Left renal pelvis (tissue), 4 donors: ENCODE measurements around the gene PLTP. TPM values are rescaled to one million over a fixed set of nuclear protein-coding genes. Genes with fewer than 3 reads are reported as not detected.
"Not testable (repeated sequence)": the region's sequence is repeated elsewhere in the genome, so short reads cannot be mapped to it uniquely, and the experiment has no call there.

Source experiments
- DNase-seq, 4 donors: peaks; one replicate each; pipeline ENCODE4 v3.0.0-alpha.2; 2013; ENCODE audit warnings: low read depth in 4 of 4, low spot score in 3 of 4
- polyA plus RNA-seq, 4 donors: library from polyadenylated mRNA; unstranded; fragments of 120-200 nt; gene quantifications; one replicate each; pipeline ENCODE4 v1.2.1, GENCODE V29; 2013; ENCODE audit not compliant: insufficient read length in 4 of 4

The PLTP gene
- polyA plus RNA-seq, 4 donors, result 72.7 to 139 (median 126) TPM

GRCh38 chr20:45901332-45901731, 10.6 kb downstream of the PLTP start:
- not testable (repeated sequence) for DNase-seq

- DNase-seq, result no peak
Measured at GRCh38 chr20:45899046-45899835, 12.7 kb downstream of the PLTP start.

GRCh38 chr20:45898285-45898684, 13.7 kb downstream of the PLTP start:
- no peak for DNase-seq

- no peak for DNase-seq
Measured at GRCh38 chr20:45897692-45898091, 14.3 kb downstream of the PLTP start.

GRCh38 chr20:45897289-45897688, 14.7 kb downstream of the PLTP start:
- no peak for DNase-seq

GRCh38 chr20:45896641-45897161, 15.3 kb downstream of the PLTP start:
- DNase-seq, result no peak

GRCh38 chr20:45894797-45895196, 17.2 kb downstream of the PLTP start:
- DNase-seq, result no peak

- no peak for DNase-seq
Measured at GRCh38 chr20:45893831-45894230, 18.1 kb downstream of the PLTP start.

GRCh38 chr20:45892828-45893500, 19.0 kb downstream of the PLTP start:
- no peak for DNase-seq

- DNase-seq, result no peak
Measured at GRCh38 chr20:45892049-45892825, 19.7 kb downstream of the PLTP start.

GRCh38 chr20:45890985-45891983, 20.7 kb downstream of the PLTP start, which contains the start of the genes CTSA and NEURL2:
CTSA (plus strand) TSS chr20:45891335; CDS start chr20:45891569, 234 bp downstream.
NEURL2 (minus strand) TSS chr20:45891208; CDS start chr20:45890991, 217 bp downstream.
- peak; percentile 80 to 88 (median 84) for DNase-seq

GRCh38 chr20:45890077-45890984, 21.6 kb downstream of the PLTP start:
- peak in 3 of 4 donors; percentile 61 to 72 (median 66) for DNase-seq

GRCh38 chr20:45888681-45889080, 23.3 kb downstream of the PLTP start:
- DNase-seq, result no peak

GRCh38 chr20:45887346-45887715, 24.6 kb downstream of the PLTP start, which contains the start of gene SPATA25:
SPATA25 (minus strand) TSS chr20:45887622; CDS start chr20:45887590, 32 bp downstream.
- DNase-seq, result no peak

- DNase-seq, result no peak
Measured at GRCh38 chr20:45886590-45887345, 25.2 kb downstream of the PLTP start.

GRCh38 chr20:45883100-45883469, 28.9 kb downstream of the PLTP start:
- no peak for DNase-seq

GRCh38 chr20:45882469-45883099, 29.4 kb downstream of the PLTP start:
- no peak for DNase-seq
